ENCODE measurements around the gene MYO10. TPM values are rescaled to one million over a fixed set of nuclear protein-coding genes. Genes with fewer than 3 reads are reported as not detected.

The MYO10 gene
- total RNA-seq, 4 donors from 2014 or later, result 30.6 to 55.9 (median 38.2) TPM

DNA sequence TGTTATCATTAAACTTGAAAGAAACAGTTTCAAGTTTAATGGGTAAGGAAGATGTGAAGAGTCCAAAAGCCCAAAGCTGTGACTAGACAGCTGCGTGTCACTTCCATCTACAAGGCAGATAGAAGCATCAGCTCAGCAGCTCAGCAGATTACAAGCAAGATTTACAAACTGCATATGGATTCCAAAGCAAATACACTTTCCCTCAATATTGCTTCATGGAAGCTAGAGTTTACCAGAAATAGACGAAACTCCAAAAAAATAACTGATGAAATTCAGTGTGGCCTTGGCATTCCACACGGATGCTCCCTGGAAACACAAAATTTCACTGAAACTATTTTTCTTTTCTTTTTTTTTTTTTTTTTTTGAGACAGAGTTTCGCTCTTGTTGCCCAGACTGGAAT, 17.9 kb downstream of the MYO10 start:
- H3K4me3 ChIP-seq, result no peak overlapping the region
- H3K27ac ChIP-seq, result no peak overlapping the region
- H3K4me1 ChIP-seq, result no peaks in the 10 kb centered on the region
- WGBS, 2 donors, result 77 to 86% methylated on average over 4 of the region's 4 CpGs
- no peaks in the 10 kb centered on the region for H3K27me3 ChIP-seq
- H3K9me3 ChIP-seq, result no peaks in the 10 kb centered on the region
- no peaks in the 10 kb centered on the region for H3K36me3 ChIP-seq
- TF ChIP-seq EP300 (IDR thresholded peaks at IDR 0.05), result no peak
- TF ChIP-seq, protein P1, sequence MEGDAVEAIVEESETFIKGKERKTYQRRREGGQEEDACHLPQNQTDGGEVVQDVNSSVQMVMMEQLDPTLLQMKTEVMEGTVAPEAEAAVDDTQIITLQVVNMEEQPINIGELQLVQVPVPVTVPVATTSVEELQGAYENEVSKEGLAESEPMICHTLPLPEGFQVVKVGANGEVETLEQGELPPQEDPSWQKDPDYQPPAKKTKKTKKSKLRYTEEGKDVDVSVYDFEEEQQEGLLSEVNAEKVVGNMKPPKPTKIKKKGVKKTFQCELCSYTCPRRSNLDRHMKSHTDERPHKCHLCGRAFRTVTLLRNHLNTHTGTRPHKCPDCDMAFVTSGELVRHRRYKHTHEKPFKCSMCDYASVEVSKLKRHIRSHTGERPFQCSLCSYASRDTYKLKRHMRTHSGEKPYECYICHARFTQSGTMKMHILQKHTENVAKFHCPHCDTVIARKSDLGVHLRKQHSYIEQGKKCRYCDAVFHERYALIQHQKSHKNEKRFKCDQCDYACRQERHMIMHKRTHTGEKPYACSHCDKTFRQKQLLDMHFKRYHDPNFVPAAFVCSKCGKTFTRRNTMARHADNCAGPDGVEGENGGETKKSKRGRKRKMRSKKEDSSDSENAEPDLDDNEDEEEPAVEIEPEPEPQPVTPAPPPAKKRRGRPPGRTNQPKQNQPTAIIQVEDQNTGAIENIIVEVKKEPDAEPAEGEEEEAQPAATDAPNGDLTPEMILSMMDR (IDR thresholded peaks at IDR 0.05), result no peak
- no peak for TF ChIP-seq POLR2A (IDR thresholded peaks at IDR 0.05)
- no peak for DNase-seq (ENCODE audit: low spot score in 2 of 2)

GRCh38 chr5:16916262-16916878, 19.7 kb downstream of the MYO10 start:
- no peak for DNase-seq (ENCODE audit: low spot score in 2 of 2)
- H3K9me3 ChIP-seq, result no peaks in the 10 kb centered on the region
- no peak overlapping the region for H3K4me3 ChIP-seq
- TF ChIP-seq EP300 (IDR thresholded peaks at IDR 0.05) (no peak), POLR2A (IDR thresholded peaks at IDR 0.05) (no peak)
- TF ChIP-seq, protein P1 (IDR thresholded peaks at IDR 0.05), result no peak
- H3K36me3 ChIP-seq, result no peaks in the 10 kb centered on the region
- no peaks in the 10 kb centered on the region for H3K4me1 ChIP-seq
- H3K27ac ChIP-seq, result no peak overlapping the region
- WGBS, 2 donors, result 61 to 62% methylated on average over 3 of the region's 3 CpGs
- H3K27me3 ChIP-seq, result no peaks in the 10 kb centered on the region

DNA sequence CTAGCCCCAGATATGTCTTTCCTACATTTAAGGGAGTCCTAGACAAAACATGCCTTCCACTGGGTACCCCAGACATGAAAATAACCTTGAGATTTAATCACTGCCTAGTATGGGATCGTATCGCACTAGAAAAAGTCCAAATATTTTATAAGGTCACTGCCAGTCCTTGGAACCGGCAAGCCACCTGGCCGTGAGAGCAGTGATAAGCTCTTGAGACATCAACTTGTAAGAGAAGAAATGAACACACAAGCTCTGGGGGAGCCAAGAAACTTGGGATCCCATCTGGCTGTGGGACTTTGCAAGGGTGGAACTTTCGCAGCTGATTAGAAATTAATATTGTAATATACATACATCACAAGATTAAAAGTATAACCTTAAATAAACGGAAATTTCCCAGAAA, 21.5 kb downstream of the MYO10 start:
- WGBS, 2 donors, result 92 to 96% methylated on average over 6 of the region's 6 CpGs
- no peaks in the 10 kb centered on the region for H3K4me1 ChIP-seq
- H3K9me3 ChIP-seq, result no peaks in the 10 kb centered on the region
- no peaks in the 10 kb centered on the region for H3K36me3 ChIP-seq
- H3K27me3 ChIP-seq, result no peaks in the 10 kb centered on the region
- TF ChIP-seq POLR2A (IDR thresholded peaks at IDR 0.05), result no peak
- TF ChIP-seq, protein P1 (IDR thresholded peaks at IDR 0.05), result no peak
- no peak for TF ChIP-seq EP300 (IDR thresholded peaks at IDR 0.05)
- no peak for DNase-seq (ENCODE audit: low spot score in 2 of 2)
- H3K4me3 ChIP-seq, result no peak overlapping the region
- H3K27ac ChIP-seq, result no peak overlapping the region

- no peak overlapping the region for H3K4me3 ChIP-seq
Observed at GRCh38 chr5:16914108-16914435, 22.0 kb downstream of the MYO10 start.

More at GRCh38 chr5:16914108-16914435, 22.0 kb downstream of the MYO10 start:
- no peaks in the 10 kb centered on the region for H3K27me3 ChIP-seq
- no peak for DNase-seq (ENCODE audit: low spot score in 2 of 2)
- 68 to 84% methylated on average over 8 of the region's 8 CpGs for WGBS, 2 donors
- H3K36me3 ChIP-seq, result no peaks in the 10 kb centered on the region
- TF ChIP-seq POLR2A (IDR thresholded peaks at IDR 0.05) (no peak), EP300 (IDR thresholded peaks at IDR 0.05) (no peak)
- TF ChIP-seq, protein P1 (IDR thresholded peaks at IDR 0.05), result no peak
- no peaks in the 10 kb centered on the region for H3K4me1 ChIP-seq
- no peaks in the 10 kb centered on the region for H3K9me3 ChIP-seq
- H3K27ac ChIP-seq, result no peak overlapping the region

Measured in tibial nerve (tissue), 4 donors.